Liver (tissue), 9 donors: Measurements from ENCODE around the gene SLC7A5. TPM values are rescaled to one million over a fixed set of nuclear protein-coding genes. Genes with fewer than 3 reads are reported as not detected.

Source experiments
- DNase-seq: peaks from one replicate; pipeline ENCODE4 v3.0.0-alpha.2; 2017; ENCODE audit warnings: low spot score
- H3K27ac ChIP-seq, 2 donors: one replicate each; pipeline ENCODE4 v1.7.0; 2013; ENCODE audit warnings: inconsistent platforms in 2 of 2, low read length in 2 of 2, control low read depth in 1 of 2, low read depth in 1 of 2, mild to moderate bottlenecking in 1 of 2
- H3K27me3 ChIP-seq, 4 donors: one replicate each; pipeline versions ENCODE4 v1.6.1 to v1.7.0; 2013; ENCODE audit warnings: low read length in 3 of 4, inconsistent platforms in 1 of 4, mild to moderate bottlenecking in 1 of 4, moderate library complexity in 1 of 4; ENCODE audit not compliant: control insufficient read depth in 4 of 4, insufficient read depth in 4 of 4
- H3K36me3 ChIP-seq, 4 donors: one replicate each; pipeline versions ENCODE4 v1.6.1 to v1.7.0; 2013; ENCODE audit warnings: low read length in 3 of 4, mild to moderate bottlenecking in 3 of 4, low read depth in 1 of 4, moderate library complexity in 1 of 4; ENCODE audit not compliant: control insufficient read depth in 4 of 4, insufficient read depth in 3 of 4
- H3K4me1 ChIP-seq, 4 donors: one replicate each; pipeline versions ENCODE4 v1.6.1 to v1.7.0; 2013; ENCODE audit warnings: low read length in 3 of 4, mild to moderate bottlenecking in 3 of 4, moderate library complexity in 1 of 4; ENCODE audit not compliant: control insufficient read depth in 4 of 4, insufficient read depth in 4 of 4
- H3K4me3 ChIP-seq, 3 donors: one replicate each; pipeline versions ENCODE4 v1.6.1 to v1.7.0; 2013; ENCODE audit warnings: low read length in 3 of 3, control low read depth in 1 of 3, low read depth in 1 of 3, mild to moderate bottlenecking in 1 of 3
- H3K9ac ChIP-seq, 2 donors: one replicate each; pipeline ENCODE4 v1.7.0; 2013; ENCODE audit warnings: low read length in 2 of 2, mild to moderate bottlenecking in 2 of 2, moderate library complexity in 2 of 2, control low read depth in 1 of 2, low read depth in 1 of 2
- H3K9me3 ChIP-seq, 4 donors: one replicate each; pipeline versions ENCODE4 v1.6.1 to v1.7.0; 2013; ENCODE audit warnings: low read length in 3 of 4; ENCODE audit not compliant: control insufficient read depth in 4 of 4
- ATF3 ChIP-seq: IDR thresholded peaks from 2 replicates; pipeline ENCODE4 v1.6.1; 2016; ENCODE audit warnings: antibody characterized with exemption
- CTCF ChIP-seq: fragments of 150-350 bp; IDR thresholded peaks from 2 replicates; pipeline ENCODE4 v1.5.1; 2017; ENCODE audit warnings: improper control_type of control experiment, low read depth, low read length; ENCODE audit not compliant: missing input control
- EGR1 ChIP-seq, 2 donors: IDR thresholded peaks; 2 replicates each; pipeline ENCODE4 v1.6.1; 2016 to 2018; ENCODE audit warnings: antibody characterized with exemption in 2 of 2, low read depth in 2 of 2
- FOXA1 ChIP-seq: IDR thresholded peaks from 2 replicates; pipeline ENCODE4 v1.6.1; 2016; ENCODE audit warnings: antibody characterized with exemption
- FOXA2 ChIP-seq: IDR thresholded peaks from 2 replicates; pipeline ENCODE4 v1.6.1; 2016; ENCODE audit warnings: antibody characterized with exemption
- GABPA ChIP-seq, 2 donors: IDR thresholded peaks in 1 of 2; conservative IDR thresholded peaks in 1 of 2; 2 replicates each; pipeline ENCODE4 v1.6.1; 2016; ENCODE audit warnings: antibody characterized with exemption in 2 of 2, mild to moderate bottlenecking in 1 of 2, moderate library complexity in 1 of 2
- HNF4A ChIP-seq, 2 donors: conservative IDR thresholded peaks; 2 replicates each; pipeline ENCODE4 v1.6.1; 2016; ENCODE audit warnings: antibody characterized with exemption in 2 of 2, mild to moderate bottlenecking in 2 of 2
- HNF4G ChIP-seq: IDR thresholded peaks from 2 replicates; pipeline ENCODE4 v1.6.1; 2016; ENCODE audit warnings: antibody characterized with exemption
- JUND ChIP-seq, 2 donors: IDR thresholded peaks; 2 replicates each; pipeline ENCODE4 v1.6.1; 2016; ENCODE audit warnings: antibody characterized with exemption in 2 of 2
- MAX ChIP-seq: IDR thresholded peaks from 2 replicates; pipeline ENCODE4 v1.6.1; 2016; ENCODE audit warnings: antibody characterized with exemption
- NR2F2 ChIP-seq: IDR thresholded peaks from 2 replicates; pipeline ENCODE4 v1.6.1; 2016; ENCODE audit warnings: antibody characterized with exemption
- RAD21 ChIP-seq, 2 donors: IDR thresholded peaks; 2 replicates each; pipeline ENCODE4 v1.6.1; 2016; ENCODE audit warnings: antibody characterized with exemption in 2 of 2, mild to moderate bottlenecking in 2 of 2
- RXRA ChIP-seq, 2 donors: IDR thresholded peaks; 2 replicates each; pipeline ENCODE4 v1.6.1; 2017 to 2018; ENCODE audit warnings: antibody characterized with exemption in 2 of 2, mild to moderate bottlenecking in 1 of 2
- SP1 ChIP-seq: IDR thresholded peaks from 2 replicates; pipeline ENCODE4 v1.6.1; 2018; ENCODE audit warnings: antibody characterized with exemption, mild to moderate bottlenecking
- TAF1 ChIP-seq: conservative IDR thresholded peaks from 2 replicates; pipeline ENCODE4 v1.6.1; 2016; ENCODE audit warnings: antibody characterized with exemption, mild to moderate bottlenecking
- YY1 ChIP-seq: IDR thresholded peaks from 2 replicates; pipeline ENCODE4 v1.6.1; 2016; ENCODE audit warnings: antibody characterized with exemption, mild to moderate bottlenecking
- ZBTB33 ChIP-seq: IDR thresholded peaks from 2 replicates; pipeline ENCODE4 v1.6.1; 2016; ENCODE audit warnings: antibody characterized with exemption
- WGBS: extraction: QIAGEN DNeasy Blood & Tissue Kit; methylation state at CpG from one replicate; pipeline ENCODE4 v1.1.7; 2013; 5-methylcytosine and 5-hydroxymethylcytosine counted together
- polyA plus RNA-seq, 2 donors: library from polyadenylated mRNA; stranded (reverse) in 1 of 2; unstranded in 1 of 2; fragments of 200-250 nt in 1 of 2; fragments of >200 nt in 1 of 2; fragmentation: Nextera tagmentation in 1 of 2; extraction: Ambion mirVana in 1 of 2; gene quantifications; one replicate each; pipeline versions ENCODE4 v1.2.1 to v1.2.3, GENCODE V29; 2013 to 2015
- total RNA-seq, 2 donors: library from RNA; depleted of rRNA; stranded (reverse); fragments of >200 nt; gene quantifications; one replicate each; pipeline ENCODE4 v1.2.3, GENCODE V29; 2014
- TF ChIP-seq, protein P1 (sequence below): IDR thresholded peaks from 2 replicates; pipeline ENCODE4 v1.6.1; 2016; ENCODE audit warnings: antibody characterized with exemption, mild to moderate bottlenecking
- donor health status: healthy.
- donor health status: healthy.
- donor health status: healthy.
- donor health status: healthy.
- donor health status: healthy.

SLC7A5 gene
- total and polyA plus RNA-seq, 4 donors, result 4.5 to 66.0 (median 10.6) TPM

- Histone ChIP-seq H3K27ac (peak overlapping the region; percentile 93 to 95), H3K9ac (peak overlapping the region in 1 of 2 donors; percentile 21), H3K27me3 (no peaks in the 10 kb centered on the region), H3K4me3 (no peak overlapping the region), H3K9me3 (no peaks in the 10 kb centered on the region), H3K36me3 (no peaks in the 10 kb centered on the region), H3K4me1 (peaks cover 12 to 51% (median 33%) of the 10 kb centered on the region in 4 donors)
- no peak for TF ChIP-seq ZBTB33
- TF ChIP-seq FOXA2, result peak; percentile 90
- no peak for TF ChIP-seq HNF4G
- TF ChIP-seq FOXA1, result peak; percentile 89
- TF ChIP-seq JUND (IDR thresholded peaks at IDR 0.05), result peak in 1 of 2 donors; percentile 27
- TF ChIP-seq EGR1 (IDR thresholded peaks at IDR 0.05; ENCODE audit: low read depth in 2 of 2), result no peak
- no peak for TF ChIP-seq TAF1
- peak in 1 of 2 donors; percentile 72 for TF ChIP-seq HNF4A (conservative IDR thresholded peaks at IDR 0.05)
- no peak for TF ChIP-seq GABPA (IDR thresholded peaks at IDR 0.05 in 1 of 2, conservative IDR thresholded peaks at IDR 0.05 in 1 of 2)
- TF ChIP-seq MAX, result no peak
- peak in 1 of 2 donors; percentile 16 for TF ChIP-seq RAD21 (IDR thresholded peaks at IDR 0.05)
- TF ChIP-seq RXRA (IDR thresholded peaks at IDR 0.05), result peak in 1 of 2 donors; percentile 68
- no peak for TF ChIP-seq CTCF
- TF ChIP-seq YY1, result no peak
- no peak for TF ChIP-seq SP1
- TF ChIP-seq NR2F2, result no peak
- TF ChIP-seq, protein P1, sequence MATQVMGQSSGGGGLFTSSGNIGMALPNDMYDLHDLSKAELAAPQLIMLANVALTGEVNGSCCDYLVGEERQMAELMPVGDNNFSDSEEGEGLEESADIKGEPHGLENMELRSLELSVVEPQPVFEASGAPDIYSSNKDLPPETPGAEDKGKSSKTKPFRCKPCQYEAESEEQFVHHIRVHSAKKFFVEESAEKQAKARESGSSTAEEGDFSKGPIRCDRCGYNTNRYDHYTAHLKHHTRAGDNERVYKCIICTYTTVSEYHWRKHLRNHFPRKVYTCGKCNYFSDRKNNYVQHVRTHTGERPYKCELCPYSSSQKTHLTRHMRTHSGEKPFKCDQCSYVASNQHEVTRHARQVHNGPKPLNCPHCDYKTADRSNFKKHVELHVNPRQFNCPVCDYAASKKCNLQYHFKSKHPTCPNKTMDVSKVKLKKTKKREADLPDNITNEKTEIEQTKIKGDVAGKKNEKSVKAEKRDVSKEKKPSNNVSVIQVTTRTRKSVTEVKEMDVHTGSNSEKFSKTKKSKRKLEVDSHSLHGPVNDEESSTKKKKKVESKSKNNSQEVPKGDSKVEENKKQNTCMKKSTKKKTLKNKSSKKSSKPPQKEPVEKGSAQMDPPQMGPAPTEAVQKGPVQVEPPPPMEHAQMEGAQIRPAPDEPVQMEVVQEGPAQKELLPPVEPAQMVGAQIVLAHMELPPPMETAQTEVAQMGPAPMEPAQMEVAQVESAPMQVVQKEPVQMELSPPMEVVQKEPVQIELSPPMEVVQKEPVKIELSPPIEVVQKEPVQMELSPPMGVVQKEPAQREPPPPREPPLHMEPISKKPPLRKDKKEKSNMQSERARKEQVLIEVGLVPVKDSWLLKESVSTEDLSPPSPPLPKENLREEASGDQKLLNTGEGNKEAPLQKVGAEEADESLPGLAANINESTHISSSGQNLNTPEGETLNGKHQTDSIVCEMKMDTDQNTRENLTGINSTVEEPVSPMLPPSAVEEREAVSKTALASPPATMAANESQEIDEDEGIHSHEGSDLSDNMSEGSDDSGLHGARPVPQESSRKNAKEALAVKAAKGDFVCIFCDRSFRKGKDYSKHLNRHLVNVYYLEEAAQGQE, result no peak
- no peak for TF ChIP-seq ATF3
- no peak for DNase-seq
- WGBS, result 55% methylated on average over 17 of the region's 17 CpGs
Observed at GRCh38 chr16:87790292-87791100, 78.8 kb downstream of the SLC7A5 start.
